GM19351 (cell line): ENCODE results near the gene GPLD1.
"Not testable (repeated sequence)": the region's sequence is repeated elsewhere in the genome, so short reads cannot be mapped to it uniquely, and the experiment has no call there.

Source experiments
- ATAC-seq: cut with Tn5 transposase; IDR thresholded peaks from one replicate; pipeline ENCODE4 v1.9.1; 2021; ENCODE audit warnings: mild to moderate bottlenecking, moderate library complexity; ENCODE audit not compliant: unreplicated experiment

GPLD1 gene

DNA sequence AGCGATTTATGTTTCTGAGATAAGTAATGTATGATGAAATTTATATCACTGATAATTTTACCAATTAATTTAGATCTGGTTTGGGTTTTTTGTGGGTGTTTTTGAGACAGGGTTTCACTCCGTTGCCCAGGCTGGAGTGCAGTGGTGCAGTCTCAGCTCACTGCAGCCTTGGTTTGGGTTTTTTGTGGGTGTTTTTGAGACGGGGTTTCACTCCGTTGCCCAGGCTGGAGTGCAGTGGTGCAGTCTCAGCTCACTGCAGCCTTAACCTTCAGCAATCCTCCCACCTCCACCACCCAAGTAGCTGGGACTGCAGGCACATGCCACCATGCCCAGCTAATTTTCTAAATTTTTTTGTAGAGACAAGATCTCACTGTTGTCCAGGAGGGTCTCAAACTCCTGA lies 73.6 kb downstream of the GPLD1 start:
- ATAC-seq, result peak; percentile 77

DNA sequence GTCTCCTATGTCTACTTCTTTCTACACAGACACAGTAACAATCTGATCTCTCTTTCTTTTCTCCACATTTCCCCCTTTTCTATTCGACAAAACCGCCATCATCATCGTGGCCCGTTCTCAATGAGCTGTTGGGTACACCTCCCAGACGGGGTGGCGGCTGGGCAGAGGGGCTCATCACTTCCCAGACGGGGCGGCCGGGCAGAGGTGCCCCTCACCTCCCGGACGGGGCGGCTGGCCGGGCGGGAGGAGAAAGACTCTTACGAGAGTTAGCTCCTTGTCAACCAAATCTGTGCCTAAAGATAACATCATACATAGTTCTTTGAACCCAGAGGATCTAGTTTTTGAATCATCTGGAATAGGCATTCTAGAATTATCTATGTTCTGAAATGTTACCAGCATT lies 74.8 kb downstream of the GPLD1 start:
- not testable (repeated sequence) for ATAC-seq

DNA sequence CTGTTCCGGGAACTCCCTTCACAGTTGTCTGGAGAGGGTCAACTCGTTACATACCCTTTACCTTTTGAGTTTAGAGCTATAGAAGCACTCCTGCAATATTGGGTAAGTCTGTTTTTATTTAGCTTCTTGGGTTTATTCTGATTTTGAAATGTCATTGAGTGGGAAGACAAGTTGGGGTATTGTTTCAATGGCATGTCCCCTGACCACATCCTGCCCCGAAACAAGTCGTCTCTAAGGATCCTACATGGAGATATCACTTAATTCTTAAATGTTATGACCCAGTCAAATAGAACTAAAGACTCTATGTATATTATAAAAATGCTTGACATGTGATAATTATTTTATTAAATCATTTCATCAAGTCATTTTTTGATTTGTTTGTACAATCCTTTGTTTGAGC lies 77.1 kb downstream of the GPLD1 start:
- ATAC-seq, result no peak

DNA sequence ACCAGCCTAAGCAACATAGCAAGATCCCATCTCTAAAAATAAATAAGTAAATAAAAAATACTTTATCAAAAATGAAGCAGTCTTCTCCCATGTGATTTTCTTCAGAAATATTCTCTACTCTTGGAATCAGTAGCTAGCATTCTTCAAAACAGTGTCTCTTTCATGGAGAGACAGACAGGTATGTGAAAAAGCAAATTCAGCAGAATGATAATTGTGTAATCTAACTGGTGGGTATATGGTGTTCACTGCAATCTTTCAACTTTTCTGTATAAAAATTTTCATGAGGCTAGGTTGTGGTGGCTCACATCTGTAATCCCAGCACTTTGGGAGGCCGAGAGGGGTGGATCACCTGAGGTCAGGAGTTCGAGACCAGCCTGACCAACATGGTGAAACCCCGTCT lies 78.8 kb downstream of the GPLD1 start:
- ATAC-seq, result no peak

DNA sequence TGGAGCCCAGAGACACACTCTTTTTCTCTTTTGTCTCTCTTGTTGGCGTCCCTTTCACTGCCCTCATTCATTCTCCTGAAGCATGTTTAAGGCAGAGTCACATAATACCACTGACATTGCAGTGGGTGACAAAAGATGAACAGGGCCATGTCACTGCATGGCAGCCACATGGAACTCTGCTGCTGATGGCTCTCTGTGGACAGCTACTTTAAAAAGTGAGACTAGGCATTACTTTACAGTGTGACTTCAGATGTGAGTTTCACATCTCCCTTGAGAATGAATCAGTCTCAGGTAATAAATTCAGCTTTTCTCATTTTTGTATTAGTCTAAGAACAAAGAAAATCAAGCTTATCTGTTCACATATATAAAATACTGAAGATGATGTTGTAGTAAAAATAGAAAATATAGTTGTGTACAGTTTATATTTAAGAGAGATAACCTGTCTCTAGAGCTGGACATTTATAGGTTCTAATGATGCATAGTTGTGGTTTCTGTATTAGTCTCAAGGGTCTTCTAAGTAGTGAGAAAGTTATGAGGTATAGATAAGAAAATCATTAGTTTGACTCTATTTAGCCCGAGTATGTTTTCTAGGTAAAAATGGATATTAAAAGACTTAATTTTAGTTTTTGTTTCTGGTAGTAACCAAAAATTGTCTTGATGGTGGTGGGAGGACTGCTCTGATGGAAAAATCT lies 80.5 kb downstream of the GPLD1 start:
- peak; percentile 96 for ATAC-seq

DNA sequence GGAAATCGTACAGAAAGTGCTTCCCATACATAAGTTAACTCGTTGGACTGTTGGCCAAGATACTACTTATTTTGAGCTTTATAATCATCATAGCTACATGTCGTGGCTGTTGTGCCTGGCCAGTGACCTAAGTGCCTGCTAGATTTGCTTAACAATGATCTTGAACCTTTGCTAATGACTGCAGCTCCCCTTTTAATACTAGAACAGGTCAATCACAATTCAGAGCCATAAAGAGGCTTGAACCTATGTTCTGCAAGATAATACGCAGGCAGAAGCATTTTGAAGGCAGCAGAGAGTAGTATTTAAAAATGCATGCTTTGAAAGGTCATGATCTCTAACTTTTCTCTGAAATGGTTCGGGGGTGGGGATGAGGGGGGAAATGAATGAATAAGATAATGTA lies 84.1 kb downstream of the GPLD1 start:
- no peak for ATAC-seq

DNA sequence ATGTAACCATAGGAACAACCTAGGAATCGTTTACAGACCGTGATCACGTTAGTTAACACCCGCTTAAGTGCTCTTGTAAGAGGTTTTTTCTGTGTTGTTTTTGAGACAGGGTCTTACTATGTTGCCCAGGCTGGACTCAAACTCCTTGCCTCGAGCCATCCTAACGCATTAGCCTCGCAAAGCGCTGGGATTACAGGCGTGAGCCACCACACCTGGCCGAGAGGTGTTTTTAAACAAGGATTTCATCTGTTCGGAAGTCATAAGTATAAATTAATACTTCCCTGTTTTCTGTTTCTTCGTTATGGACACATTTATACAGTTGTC lies 85.9 kb downstream of the GPLD1 start:
- no peak for ATAC-seq

DNA sequence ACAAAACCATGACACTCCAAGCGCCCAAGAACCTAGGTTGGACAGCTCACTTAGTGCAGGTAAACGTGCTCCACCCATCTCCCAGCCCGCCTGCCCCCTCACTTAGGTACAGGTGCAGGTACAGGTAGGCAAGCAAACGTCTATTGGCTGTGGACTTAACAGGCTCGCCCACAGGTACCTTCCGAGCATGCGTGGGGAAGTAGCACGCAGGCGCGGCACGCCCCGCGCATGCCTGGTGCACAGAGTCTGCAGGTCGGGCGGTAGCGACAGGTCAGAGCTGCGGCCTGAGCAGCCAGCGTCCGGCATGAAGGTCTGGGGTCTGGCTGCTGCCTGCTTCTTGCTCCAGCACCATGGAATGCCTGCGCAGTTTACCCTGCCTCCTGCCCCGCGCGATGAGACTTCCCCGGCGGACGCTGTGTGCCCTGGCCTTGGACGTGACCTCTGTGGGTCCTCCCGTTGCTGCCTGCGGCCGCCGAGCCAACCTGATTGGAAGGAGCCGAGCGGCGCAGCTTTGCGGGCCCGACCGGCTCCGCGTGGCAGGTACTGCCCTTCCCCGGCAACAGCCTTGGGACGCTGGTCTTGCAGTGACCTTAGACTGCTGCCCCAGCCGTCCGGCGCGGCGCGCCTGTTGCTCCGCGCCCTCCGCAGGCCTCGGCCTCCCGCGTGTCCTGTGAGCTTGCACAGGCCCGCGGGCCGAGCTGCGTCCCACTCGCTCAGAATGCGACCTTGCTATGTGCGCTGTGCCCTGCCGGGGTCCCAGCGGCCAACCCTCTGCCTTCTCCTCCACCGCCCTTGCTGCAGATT lies 86.5 kb downstream of the GPLD1 start, which contains the start of gene MRS2:
Gene MRS2 (plus strand): TSS at position 240 of the 804 bp plus-strand sequence. CDS start 111 bp downstream, at position 351.
- peak; percentile 96 for ATAC-seq

DNA sequence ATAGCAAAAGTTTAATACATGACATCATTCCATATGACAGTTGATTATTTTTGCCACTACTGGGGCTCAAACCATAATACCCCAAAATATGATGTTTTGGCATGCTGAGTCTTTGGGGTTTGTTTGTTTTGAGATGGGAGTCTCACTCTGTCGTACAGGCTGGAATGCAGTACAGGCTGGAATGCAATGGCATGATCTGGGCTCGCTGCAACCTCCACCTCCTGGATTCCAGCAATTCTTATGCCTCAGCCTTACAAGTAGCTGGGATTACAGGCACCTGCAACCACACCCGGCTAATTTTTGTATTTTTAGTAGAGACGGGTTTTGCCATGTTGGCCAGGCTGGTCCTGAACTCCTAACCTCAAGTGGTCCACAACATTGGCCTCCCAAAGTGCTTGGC lies 87.9 kb downstream of the GPLD1 start:
- no peak for ATAC-seq

DNA sequence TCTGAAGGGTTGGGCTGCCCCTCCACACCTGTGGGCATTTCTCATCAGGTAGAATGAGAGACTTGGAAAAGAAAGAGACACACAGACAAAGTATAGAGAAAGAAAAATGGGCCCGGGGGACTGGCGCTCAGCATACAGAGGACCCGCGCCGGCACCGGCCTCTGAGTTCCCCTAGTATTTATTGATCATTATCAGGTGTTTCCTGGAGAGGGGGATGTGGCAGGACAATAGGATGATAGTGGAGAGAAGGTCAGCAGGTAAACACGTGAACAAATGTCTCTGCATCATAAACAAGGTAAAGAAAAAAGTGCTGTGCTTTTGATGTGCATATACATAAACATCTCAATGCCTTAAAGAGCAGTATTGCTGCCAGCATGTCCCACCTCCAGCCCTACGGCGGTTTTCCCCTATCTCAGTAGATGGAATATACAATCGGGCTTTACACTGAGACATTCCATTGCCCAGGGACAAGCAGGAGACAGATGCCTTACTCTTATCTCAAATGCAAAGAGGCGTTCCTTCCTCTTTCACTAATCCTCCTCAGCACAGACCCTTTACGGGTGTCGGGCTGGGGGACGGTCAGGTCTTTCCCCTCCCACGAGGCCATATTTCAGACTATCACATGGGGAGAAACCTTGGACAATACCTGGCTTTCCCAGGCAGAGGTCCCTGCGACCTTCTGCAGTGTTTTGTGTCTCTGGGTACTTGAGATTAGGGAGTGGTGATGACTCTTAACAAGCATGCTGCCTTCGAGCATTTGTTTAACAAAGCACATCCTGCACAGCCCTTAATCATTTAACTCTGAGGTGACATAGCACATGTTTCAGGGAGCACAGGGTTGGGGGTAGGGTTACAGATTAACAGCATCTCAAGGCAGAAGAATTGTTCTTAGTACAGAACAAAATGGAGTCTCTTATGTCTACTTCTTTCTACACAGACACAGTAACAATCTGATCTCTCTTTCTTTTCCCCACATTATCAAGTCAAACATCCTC lies 89.0 kb downstream of the GPLD1 start:
- not testable (repeated sequence) for ATAC-seq

DNA sequence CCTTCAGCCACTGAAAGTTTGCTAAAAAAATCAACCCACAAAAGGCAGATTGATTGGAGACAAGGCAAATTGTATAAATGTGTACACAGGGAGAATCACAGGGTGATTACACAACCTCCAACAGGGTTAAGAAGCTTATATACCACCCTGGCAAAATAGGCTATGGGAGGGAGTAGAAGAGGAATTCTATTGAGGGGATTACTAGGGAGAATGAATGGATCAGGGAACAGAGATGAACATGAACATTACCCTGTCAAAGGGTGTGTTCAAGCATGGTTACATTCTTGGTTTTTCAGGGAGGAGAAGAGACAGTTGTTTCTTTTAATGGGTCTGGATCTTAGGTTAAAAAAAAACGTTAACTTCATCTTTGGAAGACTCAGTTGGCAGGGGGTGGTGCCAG lies 91.7 kb downstream of the GPLD1 start:
- ATAC-seq, result no peak

DNA sequence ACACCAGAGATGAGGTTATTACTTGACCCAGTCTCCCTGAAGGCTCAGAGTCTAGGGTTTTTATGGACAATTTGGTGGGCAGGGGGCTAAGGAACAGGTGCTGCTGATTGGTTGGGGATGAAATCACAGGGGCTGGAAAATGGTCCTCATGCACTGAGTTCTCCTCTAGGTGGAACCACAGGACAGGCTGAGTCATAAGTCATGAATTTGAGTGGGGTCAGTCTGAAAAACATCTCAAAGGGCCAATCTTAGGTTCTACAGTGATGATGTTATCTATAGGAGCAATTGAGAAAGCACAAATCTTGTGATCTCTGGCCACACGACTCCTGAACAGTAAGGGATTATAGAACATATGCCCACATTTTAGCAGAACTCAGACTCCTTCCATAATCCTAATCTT lies 92.6 kb downstream of the GPLD1 start:
- no peak for ATAC-seq

DNA sequence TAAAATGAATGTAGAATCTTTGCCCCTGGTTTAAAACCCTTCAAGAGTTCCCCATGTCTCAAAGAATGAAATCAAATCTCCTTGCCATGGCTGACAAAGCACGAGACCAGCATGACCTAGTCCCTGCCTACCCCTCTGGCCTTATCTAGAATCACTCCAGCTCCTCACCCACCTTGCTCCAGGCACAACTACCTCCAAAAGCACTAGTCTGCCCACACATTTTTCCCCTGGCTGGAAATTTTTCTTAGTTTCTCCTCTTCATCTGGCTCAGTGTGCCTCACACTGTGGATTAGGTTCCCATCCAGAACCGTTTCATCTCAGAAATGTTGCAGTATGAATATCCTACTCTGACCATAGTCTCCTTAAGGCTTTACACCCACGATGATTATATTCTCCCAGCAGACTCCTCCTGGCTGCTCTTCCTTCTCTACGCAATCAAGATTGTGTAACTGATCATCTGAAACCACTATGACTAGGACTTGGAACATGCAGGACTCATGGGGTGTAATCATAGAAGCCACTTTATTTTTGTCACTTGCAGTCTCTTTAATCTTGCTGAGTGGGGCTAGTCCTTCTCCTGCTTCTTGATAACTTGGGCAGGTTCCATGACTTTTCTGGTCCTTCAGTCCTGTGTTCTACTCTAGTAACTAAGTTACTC lies 94.5 kb downstream of the GPLD1 start:
- ATAC-seq, result no peak

DNA sequence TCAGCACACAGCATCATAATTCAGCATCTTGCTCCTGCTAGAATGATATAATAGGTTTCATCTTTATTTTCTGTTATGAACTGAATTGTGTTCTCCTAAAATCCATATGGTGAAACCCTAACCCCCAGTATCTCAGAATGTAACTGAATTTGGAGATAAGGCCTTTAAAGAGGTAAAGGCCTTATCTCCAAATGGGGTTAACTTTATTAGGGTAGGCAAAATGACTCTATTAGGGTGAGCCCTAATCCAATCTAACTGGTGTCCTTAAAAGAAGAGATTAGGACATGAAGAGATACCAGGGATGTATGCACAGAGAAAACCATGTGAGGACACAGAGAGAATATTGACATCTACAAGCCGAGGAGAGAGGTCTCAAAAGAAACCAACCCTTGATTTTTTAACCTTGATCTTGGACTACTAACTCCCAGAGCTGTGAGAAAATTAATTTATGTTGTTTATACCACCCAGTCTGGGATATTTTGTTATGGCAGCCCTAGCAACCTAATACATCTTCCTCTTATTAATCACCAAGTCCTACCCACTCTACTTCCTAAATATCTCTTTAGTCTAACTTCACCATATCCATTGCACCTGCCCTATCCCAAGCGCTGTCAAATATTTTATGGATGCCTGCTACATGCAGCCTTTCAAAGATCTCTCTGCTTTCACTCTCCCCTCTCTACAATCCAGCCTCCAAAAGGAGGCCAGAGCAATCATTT lies 95.2 kb downstream of the GPLD1 start:
- ATAC-seq, result no peak

DNA sequence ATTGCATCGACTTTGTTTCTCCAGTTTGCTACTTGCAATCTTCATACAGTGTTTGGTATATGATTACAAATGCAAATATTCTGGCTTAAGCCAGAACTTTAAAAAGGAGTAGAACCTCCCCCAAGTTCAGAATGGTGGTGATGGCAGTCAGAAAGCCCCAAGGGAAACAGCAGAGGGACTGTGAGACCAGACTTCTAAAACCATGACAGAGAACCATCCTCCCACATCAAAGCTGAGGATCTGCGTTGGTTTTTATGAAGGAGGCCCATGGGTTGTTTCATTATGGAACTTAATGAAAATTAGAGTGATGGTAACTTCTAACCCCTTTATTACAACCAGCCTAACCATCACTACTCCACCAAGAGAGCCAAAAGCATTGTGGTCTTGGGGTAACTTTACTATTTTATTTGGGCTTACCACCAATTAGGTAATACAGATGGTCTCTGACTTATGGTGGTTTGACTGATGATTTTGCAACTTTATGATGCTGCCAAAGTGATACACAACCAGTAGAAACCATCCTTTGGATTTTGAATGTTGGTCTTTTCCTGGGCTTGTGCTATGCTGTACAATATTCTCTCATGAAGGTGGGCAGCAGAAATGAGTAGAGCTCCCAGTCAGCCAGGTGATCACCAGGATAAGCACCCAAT lies 97.5 kb downstream of the GPLD1 start:
- peak; percentile 96 for ATAC-seq

DNA sequence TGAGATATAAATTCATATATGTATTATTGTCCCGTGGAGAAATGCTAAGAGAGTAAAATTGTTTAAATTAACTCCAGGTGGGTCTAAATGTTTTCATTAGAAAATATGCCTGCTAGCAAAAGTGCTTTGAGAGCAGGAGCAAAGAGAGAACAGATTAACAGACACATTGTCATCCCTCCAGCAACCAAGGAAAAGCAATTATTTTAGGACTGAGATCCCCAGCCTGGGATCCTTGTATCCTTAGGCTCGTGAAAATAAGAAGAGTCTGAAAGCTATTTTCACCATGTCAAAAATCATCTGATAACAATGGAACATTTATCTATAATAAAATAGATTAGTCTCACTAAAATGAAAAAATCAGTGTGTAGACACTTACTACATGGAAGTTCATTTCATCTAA lies 98.2 kb downstream of the GPLD1 start:
- no peak for ATAC-seq

DNA sequence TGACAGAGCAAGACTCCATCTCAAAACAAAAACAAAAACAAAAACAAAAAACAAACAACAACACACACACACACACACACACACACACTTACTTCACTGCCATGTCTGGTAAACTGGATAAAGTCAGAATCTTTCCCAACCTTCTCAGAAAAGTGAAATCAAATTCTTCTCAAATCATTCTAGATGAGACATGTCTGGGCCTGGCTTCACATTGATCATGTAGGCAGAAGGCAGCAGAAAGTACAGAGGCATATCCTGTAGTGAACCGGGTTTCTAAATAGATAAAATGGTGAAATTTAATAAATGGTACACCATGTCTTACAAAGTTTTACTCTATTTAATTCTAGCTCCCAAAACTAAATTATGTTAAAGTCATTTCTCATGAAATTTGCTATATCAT lies 101.6 kb downstream of the GPLD1 start:
- ATAC-seq, result no peak

DNA sequence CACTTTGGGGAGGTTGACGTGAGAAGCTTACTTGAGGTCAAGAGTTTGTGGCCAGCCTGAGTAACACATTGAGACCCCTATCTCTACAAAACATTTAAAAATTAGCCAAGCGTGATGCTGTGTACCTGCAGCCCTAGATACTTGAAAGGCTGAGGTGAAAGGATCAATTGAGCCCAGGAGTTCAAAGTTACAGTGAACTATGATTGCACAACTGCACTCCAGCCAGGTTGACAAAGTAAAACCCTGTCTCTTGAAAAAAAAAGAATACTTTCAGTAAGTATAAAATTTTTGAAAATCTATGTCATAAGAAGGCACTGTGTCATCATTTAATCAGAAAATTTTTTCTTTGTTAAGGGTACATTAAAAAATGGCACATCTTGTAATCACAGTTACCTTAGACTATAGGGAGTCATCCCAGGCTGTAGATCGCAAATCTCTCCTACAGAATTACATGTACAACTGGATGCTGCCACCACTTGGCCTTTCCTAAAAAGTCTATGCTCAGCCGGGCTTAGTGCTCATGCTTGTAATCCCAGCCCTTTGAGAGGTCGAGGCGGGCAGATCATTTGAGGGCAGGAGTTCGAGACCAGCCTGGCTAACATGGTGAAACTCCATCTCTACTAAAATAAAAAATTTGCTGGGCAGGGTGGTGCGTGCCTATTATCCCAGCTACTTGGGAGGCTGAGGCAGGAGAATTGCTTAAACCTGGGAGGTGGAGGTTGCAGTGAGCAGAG lies 103.7 kb downstream of the GPLD1 start:
- ATAC-seq, result peak; percentile 62
